PFSK-1 (cell line): Measurements from ENCODE around the gene EPB41L4A.

Source experiments
- POLR2AphosphoS5 ChIP-seq: IDR thresholded peaks from 2 replicates; pipeline ENCODE4 v1.6.1; 2012; ENCODE audit warnings: low read depth, mild to moderate bottlenecking, control low read depth, low read length, moderate library complexity
- SIN3A ChIP-seq: IDR thresholded peaks from 2 replicates; pipeline ENCODE4 v1.6.1; 2012; ENCODE audit warnings: mild to moderate bottlenecking, low read length, moderate library complexity, borderline replicate concordance; ENCODE audit not compliant: insufficient read depth
- TAF1 ChIP-seq: IDR thresholded peaks from 2 replicates; pipeline ENCODE4 v1.6.1; 2012; ENCODE audit warnings: low read length, control low read depth, borderline replicate concordance; ENCODE audit not compliant: insufficient read depth
- TF ChIP-seq, protein P1 (sequence below), 2 experiments: IDR thresholded peaks; 2 replicates each; pipeline versions ENCODE4 v1.6.1 to v1.8.0; 2011 to 2012; ENCODE audit warnings: low read depth in 2 of 2, low read length in 2 of 2, control low read depth in 1 of 2, inconsistent platforms in 1 of 2, mild to moderate bottlenecking in 1 of 2, moderate library complexity in 1 of 2; ENCODE audit not compliant: insufficient read depth in 1 of 2

DNA sequence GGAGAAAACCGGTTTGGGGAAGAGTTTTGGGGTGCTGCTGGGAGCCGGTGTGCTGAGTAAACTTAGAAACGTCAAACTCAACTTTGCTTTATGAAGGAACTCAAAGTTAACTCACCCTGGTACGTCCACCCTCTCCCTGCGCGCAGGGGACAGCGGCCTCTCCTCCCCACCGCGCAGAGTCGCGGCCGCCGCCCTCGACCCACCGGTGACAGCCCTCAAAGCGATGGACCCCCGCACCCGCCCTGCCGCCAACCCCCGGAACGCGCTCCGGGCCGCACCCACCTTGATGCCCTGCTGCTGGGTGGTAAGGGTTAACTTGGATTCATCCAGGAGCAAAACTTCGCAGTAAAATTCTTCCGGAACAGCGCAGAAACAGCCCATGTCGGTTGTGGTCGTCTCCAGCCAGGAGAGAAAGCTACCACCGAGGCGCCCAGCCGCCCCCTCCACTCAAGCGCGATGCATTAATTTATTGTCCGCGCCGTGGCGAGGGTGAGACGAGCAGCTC, 366 bp downstream of the EPB41L4A start:
- TF ChIP-seq SIN3A (no peak), POLR2AphosphoS5 (no peak), TAF1 (no peak)
- TF ChIP-seq, protein P1, sequence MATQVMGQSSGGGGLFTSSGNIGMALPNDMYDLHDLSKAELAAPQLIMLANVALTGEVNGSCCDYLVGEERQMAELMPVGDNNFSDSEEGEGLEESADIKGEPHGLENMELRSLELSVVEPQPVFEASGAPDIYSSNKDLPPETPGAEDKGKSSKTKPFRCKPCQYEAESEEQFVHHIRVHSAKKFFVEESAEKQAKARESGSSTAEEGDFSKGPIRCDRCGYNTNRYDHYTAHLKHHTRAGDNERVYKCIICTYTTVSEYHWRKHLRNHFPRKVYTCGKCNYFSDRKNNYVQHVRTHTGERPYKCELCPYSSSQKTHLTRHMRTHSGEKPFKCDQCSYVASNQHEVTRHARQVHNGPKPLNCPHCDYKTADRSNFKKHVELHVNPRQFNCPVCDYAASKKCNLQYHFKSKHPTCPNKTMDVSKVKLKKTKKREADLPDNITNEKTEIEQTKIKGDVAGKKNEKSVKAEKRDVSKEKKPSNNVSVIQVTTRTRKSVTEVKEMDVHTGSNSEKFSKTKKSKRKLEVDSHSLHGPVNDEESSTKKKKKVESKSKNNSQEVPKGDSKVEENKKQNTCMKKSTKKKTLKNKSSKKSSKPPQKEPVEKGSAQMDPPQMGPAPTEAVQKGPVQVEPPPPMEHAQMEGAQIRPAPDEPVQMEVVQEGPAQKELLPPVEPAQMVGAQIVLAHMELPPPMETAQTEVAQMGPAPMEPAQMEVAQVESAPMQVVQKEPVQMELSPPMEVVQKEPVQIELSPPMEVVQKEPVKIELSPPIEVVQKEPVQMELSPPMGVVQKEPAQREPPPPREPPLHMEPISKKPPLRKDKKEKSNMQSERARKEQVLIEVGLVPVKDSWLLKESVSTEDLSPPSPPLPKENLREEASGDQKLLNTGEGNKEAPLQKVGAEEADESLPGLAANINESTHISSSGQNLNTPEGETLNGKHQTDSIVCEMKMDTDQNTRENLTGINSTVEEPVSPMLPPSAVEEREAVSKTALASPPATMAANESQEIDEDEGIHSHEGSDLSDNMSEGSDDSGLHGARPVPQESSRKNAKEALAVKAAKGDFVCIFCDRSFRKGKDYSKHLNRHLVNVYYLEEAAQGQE (IDR thresholded peaks at IDR 0.05; ENCODE audit: insufficient read depth in 1 of 2, low read depth in 2 of 2, low read length in 2 of 2) = no peak
